ENCODE measurements around the gene FAM171A2. TPM values are rescaled to one million over a fixed set of nuclear protein-coding genes. Genes with fewer than 3 reads are reported as not detected.

Gene FAM171A2
- polyA plus RNA-seq, 2 of the 4 experiments (the other 2 are of a cell fraction) = 1.8 to 3.9 TPM

DNA sequence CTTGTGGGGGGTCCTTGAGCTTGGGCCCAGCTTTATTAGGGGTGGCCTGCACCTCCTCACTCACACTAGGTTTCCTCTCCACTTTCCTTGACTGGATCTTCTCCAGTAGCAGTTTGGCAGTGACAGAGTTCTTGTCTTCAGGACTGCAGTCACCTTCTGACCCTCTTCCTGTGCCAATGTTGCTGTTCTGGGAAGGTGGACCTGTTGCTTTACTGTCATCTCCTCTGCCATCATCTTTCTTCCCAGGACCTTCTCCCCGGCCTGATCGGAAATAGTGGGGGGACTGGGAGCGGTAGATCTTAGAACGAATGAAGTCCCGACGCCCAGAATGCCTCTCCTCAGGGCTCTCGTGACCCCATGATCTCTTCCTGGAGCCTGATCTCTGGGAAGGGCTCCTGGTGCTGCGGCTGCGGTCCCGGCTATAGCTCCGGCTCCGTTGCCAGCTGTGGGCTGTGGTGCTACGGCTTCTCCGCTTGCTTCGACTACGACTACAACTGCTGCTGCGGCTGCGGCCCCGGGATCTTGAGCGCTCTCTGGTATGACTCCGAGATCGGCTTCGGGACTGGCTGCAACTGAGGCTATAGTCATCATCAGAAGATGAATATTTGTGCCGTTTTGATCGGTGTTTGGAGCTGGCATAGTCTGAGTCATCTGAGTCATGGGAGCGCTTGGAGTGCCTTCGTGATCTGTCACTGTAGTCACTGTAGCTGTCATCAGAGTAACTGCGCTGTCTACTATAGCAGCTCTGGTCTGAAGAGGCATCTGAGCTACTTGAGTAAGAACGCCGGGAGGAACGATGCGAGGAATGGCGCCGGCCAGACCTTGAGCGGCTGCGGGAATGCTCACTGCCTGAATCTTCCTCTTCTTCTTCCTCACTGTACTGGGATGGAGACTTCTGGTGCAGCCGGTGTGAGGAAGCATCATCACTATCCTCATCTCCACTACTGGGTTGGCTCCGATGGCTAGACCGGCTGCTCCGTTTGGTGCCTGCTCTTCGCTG is 35.3 kb upstream of the FAM171A2 start:
- no peak overlapping the region for H3K4me3 ChIP-seq
- no peak for ATAC-seq
- ChIA-PET POLR2A (interaction anchor here (0.6 kb wide), 1 partner anchor 12 kb away, joined by 8 read pairs; no protein-coding TSS in a partner anchor), CTCF (interaction anchor here (0.6 to 7.4 kb wide), 36 partner anchors 11 to 558 kb away, joined by 3 to 62 read pairs (median 4); partner anchors contain the start of genes FAM171A2 and ITGA2B)
- H3K4me1 ChIP-seq = no peaks in the 10 kb centered on the region
- TF ChIP-seq, protein P1, sequence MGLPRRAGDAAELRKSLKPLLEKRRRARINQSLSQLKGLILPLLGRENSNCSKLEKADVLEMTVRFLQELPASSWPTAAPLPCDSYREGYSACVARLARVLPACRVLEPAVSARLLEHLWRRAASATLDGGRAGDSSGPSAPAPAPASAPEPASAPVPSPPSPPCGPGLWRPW (IDR thresholded peaks at IDR 0.05) = no peak
- TF ChIP-seq MAX (IDR thresholded peaks at IDR 0.05) (no peak), CEBPB (IDR thresholded peaks at IDR 0.05) (no peak), EHF (CRISPR knock-in tag; IDR thresholded peaks at IDR 0.05) (no peak), CBX2 (IDR thresholded peaks at IDR 0.05; ENCODE audit: borderline replicate concordance, low read depth) (no peak), ZSCAN20 (CRISPR knock-in tag; IDR thresholded peaks at IDR 0.05) (no peak)
- FAIRE-seq = no peak
- DNase-seq (ENCODE audit: low read depth in 1 of 2, low spot score in 1 of 2) = no peak
- H3K27ac ChIP-seq = no peak overlapping the region
- WGBS (ENCODE audit: missing lambda C conversion rate) = 96% methylated on average over 41 of the region's 41 CpGs
- no peaks in the 10 kb centered on the region for H3K9me3 ChIP-seq
- H3K4me2 ChIP-seq = no peak overlapping the region

DNA sequence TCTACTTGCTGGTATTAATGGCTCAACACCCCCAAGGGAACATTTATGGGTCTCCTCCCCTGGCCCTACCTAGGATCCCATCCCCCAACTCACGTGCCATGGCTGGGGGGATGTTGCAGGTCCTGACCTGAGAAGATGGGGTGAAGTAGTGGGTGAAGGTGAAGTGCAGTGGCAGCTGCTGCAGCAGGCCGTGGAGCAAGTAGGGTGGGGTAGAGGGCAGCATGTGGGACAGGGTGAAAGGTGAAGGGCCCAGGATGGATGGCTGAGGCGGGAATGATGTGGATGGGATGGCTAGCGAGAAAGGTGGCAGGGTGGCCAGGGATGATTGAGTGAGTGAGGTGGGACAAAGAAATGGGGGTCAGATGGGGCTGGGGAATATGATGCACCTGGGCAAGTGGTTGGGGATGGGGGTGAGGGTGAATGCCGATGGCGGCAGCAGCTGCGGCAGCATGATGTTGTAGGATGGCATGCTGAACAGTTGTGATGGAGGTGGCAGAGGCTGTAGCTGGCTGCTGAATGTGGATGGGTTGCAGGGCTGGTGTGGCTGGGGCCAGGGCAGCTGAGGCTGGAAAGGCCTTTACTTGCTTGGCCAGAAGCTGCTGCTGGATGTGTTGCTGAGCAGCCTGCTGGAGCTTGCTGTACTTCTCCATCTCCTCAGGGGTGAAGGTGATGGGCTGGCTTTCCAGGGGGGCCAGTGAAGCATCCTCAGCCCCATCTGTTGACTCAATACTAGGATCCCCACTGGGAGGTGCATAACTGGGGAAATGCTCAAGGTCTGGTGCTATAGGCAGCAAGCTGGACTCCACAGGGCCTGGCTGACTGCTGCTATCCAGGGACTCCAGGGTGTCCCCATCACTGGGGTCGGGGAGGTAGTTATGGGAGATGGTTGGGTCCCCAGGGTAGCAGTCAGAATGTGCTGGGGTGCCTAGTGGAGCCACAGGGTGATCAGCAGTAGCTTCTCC is 34.1 kb upstream of the FAM171A2 start:
- POLR2A ChIA-PET = no interaction called here
- H3K4me2 ChIP-seq = no peak overlapping the region
- ATAC-seq (no peak), FAIRE-seq (no peak), DNase-seq (ENCODE audit: low read depth in 1 of 2, low spot score in 1 of 2) (no peak)
- H3K27ac ChIP-seq = no peak overlapping the region
- WGBS (ENCODE audit: missing lambda C conversion rate) = 98% methylated on average over 8 of the region's 8 CpGs
- H3K4me1 ChIP-seq = no peaks in the 10 kb centered on the region
- H3K4me3 ChIP-seq = no peak overlapping the region
- no peaks in the 10 kb centered on the region for H3K9me3 ChIP-seq
- TF ChIP-seq CEBPB (IDR thresholded peaks at IDR 0.05) (no peak), SMC3 (IDR thresholded peaks at IDR 0.05) (no peak), TP53 (CRISPR knock-in tag; IDR thresholded peaks at IDR 0.05) (no peak), FOXS1 (CRISPR knock-in tag; IDR thresholded peaks at IDR 0.05) (no peak), NFE2L2 (conservative IDR thresholded peaks at IDR 0.05; ENCODE audit: low read length) (no peak), FOSL2 (IDR thresholded peaks at IDR 0.05) (no peak), FOSL2 (CRISPR knock-in tag; IDR thresholded peaks at IDR 0.05) (no peak), BHLHE40 (IDR thresholded peaks at IDR 0.05; ENCODE audit: low read depth, low read length) (no peak), CHD4 (IDR thresholded peaks at IDR 0.05; ENCODE audit: borderline replicate concordance) (no peak)
- CTCF ChIA-PET = interaction anchor here (0.8 to 7.4 kb wide), 13 partner anchors 10 to 239 kb away, joined by 3 to 62 read pairs (median 3); partner anchors contain the start of genes FAM171A2 and ITGA2B

DNA sequence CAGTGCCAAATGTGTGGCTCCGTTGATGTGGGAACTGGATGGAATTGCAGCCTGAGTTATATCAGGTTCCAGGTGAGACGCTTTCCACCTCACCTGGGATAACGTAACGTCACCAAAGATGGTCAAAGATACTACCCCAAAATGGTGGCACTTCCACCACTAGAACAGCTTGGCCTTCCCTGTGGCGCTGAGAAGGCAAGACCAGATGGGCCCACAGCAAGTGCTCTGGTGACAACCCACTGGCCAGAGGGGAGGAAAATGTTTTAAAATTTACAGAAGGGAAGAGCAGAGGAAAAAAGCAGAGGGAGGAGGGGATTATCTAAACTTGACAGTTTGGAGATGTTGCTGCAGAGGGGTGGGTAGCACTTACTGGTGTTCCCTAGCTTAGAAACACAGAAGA is 33.3 kb upstream of the FAM171A2 start:
- POLR2A ChIA-PET = no interaction called here
- FAIRE-seq = no peak
- Histone ChIP-seq H3K4me3 (no peak overlapping the region), H3K4me2 (no peak overlapping the region), H3K4me1 (no peaks in the 10 kb centered on the region), H3K27ac (no peak overlapping the region), H3K9me3 (no peaks in the 10 kb centered on the region)
- ATAC-seq = no peak
- 93% methylated on average over 5 of the region's 5 CpGs for WGBS (ENCODE audit: missing lambda C conversion rate)
- TF ChIP-seq RFX5 (IDR thresholded peaks at IDR 0.05) (no peak), FOSB (CRISPR knock-in tag; IDR thresholded peaks at IDR 0.05) (no peak)
- CTCF ChIA-PET = interaction anchor here (1.0 to 7.4 kb wide), 10 partner anchors 9 to 240 kb away, joined by 3 to 62 read pairs (median 7); partner anchors contain the start of genes FAM171A2 and ITGA2B
- DNase-seq (ENCODE audit: low read depth in 1 of 2, low spot score in 1 of 2) = no peak

GRCh38 chr17:44394833-44395232 is 31.2 kb upstream of the FAM171A2 start:
- Histone ChIP-seq H3K4me3 (no peak overlapping the region), H3K9me3 (no peaks in the 10 kb centered on the region), H3K4me2 (no peak overlapping the region), H3K27ac (no peak overlapping the region), H3K4me1 (no peaks in the 10 kb centered on the region)
- 95% methylated on average over 2 of the region's 2 CpGs for WGBS (ENCODE audit: missing lambda C conversion rate)
- no peak for DNase-seq (ENCODE audit: low read depth in 1 of 2, low spot score in 1 of 2)
- ChIA-PET CTCF (interaction anchor here (1.0 kb wide), 1 partner anchor 242 kb away, joined by 3 read pairs; no protein-coding TSS in a partner anchor), POLR2A (no interaction called here)
- FAIRE-seq = peak; percentile 36
- no peak for TF ChIP-seq CHD2 (IDR thresholded peaks at IDR 0.05; ENCODE audit: low read length, partially characterized antibody)
- TF ChIP-seq NR3C1 (IDR thresholded peaks at IDR 0.05) = no peak
- TF ChIP-seq EHF (CRISPR knock-in tag; IDR thresholded peaks at IDR 0.05) = no peak
- TF ChIP-seq ZNF302 (CRISPR knock-in tag; IDR thresholded peaks at IDR 0.05) = no peak
- TF ChIP-seq HOXA7 (CRISPR knock-in tag; IDR thresholded peaks at IDR 0.05) = no peak
- no peak for TF ChIP-seq HMGXB4 (CRISPR knock-in tag; IDR thresholded peaks at IDR 0.05; ENCODE audit: borderline replicate concordance)
- TF ChIP-seq, protein P1 (IDR thresholded peaks at IDR 0.05) = no peak
- no peak for TF ChIP-seq RNF2 (IDR thresholded peaks at IDR 0.05; ENCODE audit: borderline replicate concordance, low read depth)
- no peak for TF ChIP-seq JUNB (IDR thresholded peaks at IDR 0.05)
- ATAC-seq = no peak
